Aorta (tissue), 4 donors: ENCODE data around the gene SLC12A7. TPM values are rescaled to one million over a fixed set of nuclear protein-coding genes. Genes with fewer than 3 reads are reported as not detected.

ENCODE experiments used
- microRNA-seq, 2 donors: library from miRNA; unstranded; fragments of <30 nt; microRNA quantifications; one replicate each; pipeline ENCODE4 v1.2.0, GENCODE V29; 2020
- polyA plus RNA-seq, 2 donors: library from polyadenylated mRNA; stranded (reverse); fragments of 200-250 nt; gene quantifications; one replicate each; pipeline ENCODE4 v1.2.3, GENCODE V29; 2013
- total RNA-seq, 2 donors: library from RNA; stranded (reverse); fragmentation: NEBNext Ultra II Directional; extraction: Animal tissue kit (Norgen Biotek cat#: 25700); gene quantifications; one replicate each; pipeline ENCODE4 v1.2.1, GENCODE V29; 2021
- donor health status: healthy with polysubstance abuse.
- donor health status: Bipolar disorder and iron deficiency.
- donor health status: DM: no; HTN: no; CAD: no.
- donor health status: DM: yes; HTN: yes; CAD: no.

Gene SLC12A7
- total and polyA plus RNA-seq, 4 donors: 4.5 to 54.4 (median 19.3) TPM

Small RNA genes lying within 50 kb of the gene (microRNA-seq; reads per million reads assigned to microRNA genes)
- 0 reads per million in 2 donors for gene MIR4635

Other genes starting within 250 kb of the SLC12A7 start
- gene BRD9, start 219.3 kb downstream of the SLC12A7 start, total RNA-seq: 10 to 100 TPM; 38.2 to 39.7 TPM
- gene BRD9, start 219.3 kb downstream of the SLC12A7 start, polyA plus RNA-seq: 10 to 100 TPM; 12.5 to 36.4 TPM
- gene TRIP13, start 219.2 kb downstream of the SLC12A7 start, total RNA-seq: 1 to 10 TPM in 1 of 2 donors, under 1 TPM in 1; 0.84 to 1.3 TPM
- gene TRIP13, start 219.2 kb downstream of the SLC12A7 start, polyA plus RNA-seq: 1 to 10 TPM in 1 of 2 donors, under 1 TPM in 1; 0.28 to 1.3 TPM
- 1 to 10 TPM; 2.8 to 6.8 TPM for gene NKD2, start 103.3 kb downstream of the SLC12A7 start, total RNA-seq
- gene NKD2, start 103.3 kb downstream of the SLC12A7 start, polyA plus RNA-seq: under 1 TPM in 1 of 2 donors, not detected in 1; 0.10 TPM
- under 1 TPM in 1 of 2 donors, not detected in 1; 0.12 TPM for gene SLC6A19, start 89.5 kb upstream of the SLC12A7 start, total RNA-seq
- 1 to 10 TPM in 1 of 2 donors, not detected in 1; 9.5 TPM for gene SLC6A19, start 89.5 kb upstream of the SLC12A7 start, polyA plus RNA-seq
- gene SLC6A18, start 113.3 kb upstream of the SLC12A7 start, total RNA-seq: not detected
- gene SLC6A18, start 113.3 kb upstream of the SLC12A7 start, polyA plus RNA-seq: not detected
- gene TERT, start 183.0 kb upstream of the SLC12A7 start, total RNA-seq: not detected
- not detected for gene TERT, start 183.0 kb upstream of the SLC12A7 start, polyA plus RNA-seq
- gene CLPTM1L, start 233.0 kb upstream of the SLC12A7 start, total RNA-seq: 10 to 100 TPM; 66.0 to 71.2 TPM
- gene CLPTM1L, start 233.0 kb upstream of the SLC12A7 start, polyA plus RNA-seq: 10 to 100 TPM; 72.5 to 95.5 TPM